ENCODE results near the gene USP7.

DNA sequence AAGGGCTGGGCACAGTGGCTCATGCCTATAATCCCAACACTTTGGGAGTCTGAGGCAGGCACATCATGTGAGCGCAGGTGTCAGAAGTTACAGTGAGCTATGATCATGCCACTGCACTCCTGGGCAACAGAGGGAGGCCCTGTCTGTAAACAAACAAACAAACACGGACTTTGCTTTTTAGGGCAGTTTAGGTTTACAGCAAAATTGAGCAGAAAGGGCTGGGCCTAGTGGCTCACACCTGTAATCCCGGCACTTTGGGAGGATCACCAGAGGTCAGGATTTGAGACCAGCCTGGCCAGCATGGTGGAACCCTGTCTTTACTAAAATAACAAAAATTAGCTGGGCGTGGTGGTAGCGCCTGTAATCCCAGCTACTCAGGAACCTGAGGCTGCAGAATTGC, 91.6 kb downstream of the USP7 start:
- TF ChIP-seq, protein P1, sequence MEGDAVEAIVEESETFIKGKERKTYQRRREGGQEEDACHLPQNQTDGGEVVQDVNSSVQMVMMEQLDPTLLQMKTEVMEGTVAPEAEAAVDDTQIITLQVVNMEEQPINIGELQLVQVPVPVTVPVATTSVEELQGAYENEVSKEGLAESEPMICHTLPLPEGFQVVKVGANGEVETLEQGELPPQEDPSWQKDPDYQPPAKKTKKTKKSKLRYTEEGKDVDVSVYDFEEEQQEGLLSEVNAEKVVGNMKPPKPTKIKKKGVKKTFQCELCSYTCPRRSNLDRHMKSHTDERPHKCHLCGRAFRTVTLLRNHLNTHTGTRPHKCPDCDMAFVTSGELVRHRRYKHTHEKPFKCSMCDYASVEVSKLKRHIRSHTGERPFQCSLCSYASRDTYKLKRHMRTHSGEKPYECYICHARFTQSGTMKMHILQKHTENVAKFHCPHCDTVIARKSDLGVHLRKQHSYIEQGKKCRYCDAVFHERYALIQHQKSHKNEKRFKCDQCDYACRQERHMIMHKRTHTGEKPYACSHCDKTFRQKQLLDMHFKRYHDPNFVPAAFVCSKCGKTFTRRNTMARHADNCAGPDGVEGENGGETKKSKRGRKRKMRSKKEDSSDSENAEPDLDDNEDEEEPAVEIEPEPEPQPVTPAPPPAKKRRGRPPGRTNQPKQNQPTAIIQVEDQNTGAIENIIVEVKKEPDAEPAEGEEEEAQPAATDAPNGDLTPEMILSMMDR (IDR thresholded peaks at IDR 0.05; ENCODE audit: low read depth, low read length, missing input control): no peak
- TF ChIP-seq, protein P2, sequence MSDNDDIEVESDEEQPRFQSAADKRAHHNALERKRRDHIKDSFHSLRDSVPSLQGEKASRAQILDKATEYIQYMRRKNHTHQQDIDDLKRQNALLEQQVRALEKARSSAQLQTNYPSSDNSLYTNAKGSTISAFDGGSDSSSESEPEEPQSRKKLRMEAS (IDR thresholded peaks at IDR 0.05): peak; percentile 25
- no peak for TF ChIP-seq YY1 (IDR thresholded peaks at IDR 0.05)
- TF ChIP-seq EGR1 (IDR thresholded peaks at IDR 0.05; ENCODE audit: low read depth in 2 of 2): peak in 1 of 2 donors; percentile 18
- TF ChIP-seq, protein P3, sequence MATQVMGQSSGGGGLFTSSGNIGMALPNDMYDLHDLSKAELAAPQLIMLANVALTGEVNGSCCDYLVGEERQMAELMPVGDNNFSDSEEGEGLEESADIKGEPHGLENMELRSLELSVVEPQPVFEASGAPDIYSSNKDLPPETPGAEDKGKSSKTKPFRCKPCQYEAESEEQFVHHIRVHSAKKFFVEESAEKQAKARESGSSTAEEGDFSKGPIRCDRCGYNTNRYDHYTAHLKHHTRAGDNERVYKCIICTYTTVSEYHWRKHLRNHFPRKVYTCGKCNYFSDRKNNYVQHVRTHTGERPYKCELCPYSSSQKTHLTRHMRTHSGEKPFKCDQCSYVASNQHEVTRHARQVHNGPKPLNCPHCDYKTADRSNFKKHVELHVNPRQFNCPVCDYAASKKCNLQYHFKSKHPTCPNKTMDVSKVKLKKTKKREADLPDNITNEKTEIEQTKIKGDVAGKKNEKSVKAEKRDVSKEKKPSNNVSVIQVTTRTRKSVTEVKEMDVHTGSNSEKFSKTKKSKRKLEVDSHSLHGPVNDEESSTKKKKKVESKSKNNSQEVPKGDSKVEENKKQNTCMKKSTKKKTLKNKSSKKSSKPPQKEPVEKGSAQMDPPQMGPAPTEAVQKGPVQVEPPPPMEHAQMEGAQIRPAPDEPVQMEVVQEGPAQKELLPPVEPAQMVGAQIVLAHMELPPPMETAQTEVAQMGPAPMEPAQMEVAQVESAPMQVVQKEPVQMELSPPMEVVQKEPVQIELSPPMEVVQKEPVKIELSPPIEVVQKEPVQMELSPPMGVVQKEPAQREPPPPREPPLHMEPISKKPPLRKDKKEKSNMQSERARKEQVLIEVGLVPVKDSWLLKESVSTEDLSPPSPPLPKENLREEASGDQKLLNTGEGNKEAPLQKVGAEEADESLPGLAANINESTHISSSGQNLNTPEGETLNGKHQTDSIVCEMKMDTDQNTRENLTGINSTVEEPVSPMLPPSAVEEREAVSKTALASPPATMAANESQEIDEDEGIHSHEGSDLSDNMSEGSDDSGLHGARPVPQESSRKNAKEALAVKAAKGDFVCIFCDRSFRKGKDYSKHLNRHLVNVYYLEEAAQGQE (IDR thresholded peaks at IDR 0.05): no peak
- TF ChIP-seq TAF1 (conservative IDR thresholded peaks at IDR 0.05): no peak
- TF ChIP-seq JUND (IDR thresholded peaks at IDR 0.05): peak in 1 of 2 donors; percentile 51
